Neural cell (in vitro differentiated cells): ENCODE data around the gene CAMK2N2.

Source experiments
- CTCF ChIP-seq: fragments of 450-650 bp; IDR thresholded peaks from 2 replicates; pipeline ENCODE4 v1.5.1; 2014; ENCODE audit warnings: antibody characterized with exemption, mild to moderate bottlenecking, moderate library complexity; ENCODE audit not compliant: poor library complexity, severe bottlenecking
- EZH2 ChIP-seq: fragments of 200-600, 300-800 bp; shearing (Covaris generic), sonication (generic); IDR thresholded peaks from 2 replicates; pipeline ENCODE4 v1.6.1; 2014; ENCODE audit warnings: antibody characterized with exemption, low read length, borderline replicate concordance, mild to moderate bottlenecking; ENCODE audit not compliant: insufficient read depth, poor library complexity, severe bottlenecking
- MXI1 ChIP-seq: fragments of 450-650 bp; conservative IDR thresholded peaks from 2 replicates; pipeline ENCODE4 v1.6.1; 2014; ENCODE audit warnings: antibody characterized with exemption, mild to moderate bottlenecking; ENCODE audit not compliant: poor library complexity, severe bottlenecking
- POLR2AphosphoS5 ChIP-seq: IDR thresholded peaks from 2 replicates; pipeline ENCODE4 v1.6.1; 2012
- RAD21 ChIP-seq: fragments of 450-650 bp; conservative IDR thresholded peaks from 2 replicates; pipeline ENCODE4 v1.6.1; 2014; ENCODE audit warnings: antibody characterized with exemption, mild to moderate bottlenecking, moderate library complexity
- SMC3 ChIP-seq: fragments of 450-650 bp; conservative IDR thresholded peaks from 2 replicates; pipeline ENCODE4 v1.6.1; 2014; ENCODE audit warnings: antibody characterized with exemption, mild to moderate bottlenecking, moderate library complexity; ENCODE audit not compliant: poor library complexity
- TAF1 ChIP-seq: IDR thresholded peaks from 2 replicates; pipeline ENCODE4 v1.6.1; 2012; ENCODE audit warnings: low read depth
- TF ChIP-seq, protein P1 (sequence below): IDR thresholded peaks from 2 replicates; pipeline ENCODE4 v1.6.1; 2012; ENCODE audit warnings: borderline replicate concordance

GRCh38 chr3:184282941-184283340 is 21.6 kb upstream of the CAMK2N2 start:
- TF ChIP-seq, protein P1, sequence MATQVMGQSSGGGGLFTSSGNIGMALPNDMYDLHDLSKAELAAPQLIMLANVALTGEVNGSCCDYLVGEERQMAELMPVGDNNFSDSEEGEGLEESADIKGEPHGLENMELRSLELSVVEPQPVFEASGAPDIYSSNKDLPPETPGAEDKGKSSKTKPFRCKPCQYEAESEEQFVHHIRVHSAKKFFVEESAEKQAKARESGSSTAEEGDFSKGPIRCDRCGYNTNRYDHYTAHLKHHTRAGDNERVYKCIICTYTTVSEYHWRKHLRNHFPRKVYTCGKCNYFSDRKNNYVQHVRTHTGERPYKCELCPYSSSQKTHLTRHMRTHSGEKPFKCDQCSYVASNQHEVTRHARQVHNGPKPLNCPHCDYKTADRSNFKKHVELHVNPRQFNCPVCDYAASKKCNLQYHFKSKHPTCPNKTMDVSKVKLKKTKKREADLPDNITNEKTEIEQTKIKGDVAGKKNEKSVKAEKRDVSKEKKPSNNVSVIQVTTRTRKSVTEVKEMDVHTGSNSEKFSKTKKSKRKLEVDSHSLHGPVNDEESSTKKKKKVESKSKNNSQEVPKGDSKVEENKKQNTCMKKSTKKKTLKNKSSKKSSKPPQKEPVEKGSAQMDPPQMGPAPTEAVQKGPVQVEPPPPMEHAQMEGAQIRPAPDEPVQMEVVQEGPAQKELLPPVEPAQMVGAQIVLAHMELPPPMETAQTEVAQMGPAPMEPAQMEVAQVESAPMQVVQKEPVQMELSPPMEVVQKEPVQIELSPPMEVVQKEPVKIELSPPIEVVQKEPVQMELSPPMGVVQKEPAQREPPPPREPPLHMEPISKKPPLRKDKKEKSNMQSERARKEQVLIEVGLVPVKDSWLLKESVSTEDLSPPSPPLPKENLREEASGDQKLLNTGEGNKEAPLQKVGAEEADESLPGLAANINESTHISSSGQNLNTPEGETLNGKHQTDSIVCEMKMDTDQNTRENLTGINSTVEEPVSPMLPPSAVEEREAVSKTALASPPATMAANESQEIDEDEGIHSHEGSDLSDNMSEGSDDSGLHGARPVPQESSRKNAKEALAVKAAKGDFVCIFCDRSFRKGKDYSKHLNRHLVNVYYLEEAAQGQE: no peak
- TF ChIP-seq CTCF (no peak), POLR2AphosphoS5 (no peak), MXI1 (no peak), SMC3 (no peak), TAF1 (no peak), EZH2 (no peak), RAD21 (no peak)
